ENCODE data around the gene SLC23A2. TPM values are rescaled to one million over a fixed set of nuclear protein-coding genes. Genes with fewer than 3 reads are reported as not detected.

The SLC23A2 gene
- total RNA-seq, 6 experiments from 2014 or later: 23.4 to 41.1 (median 30.5) TPM

GRCh38 chr20:4848041-4848440, 153.3 kb downstream of the SLC23A2 start:
- H3K4me1 ChIP-seq: no peaks in the 10 kb centered on the region
- H3K4me3 ChIP-seq: no peak overlapping the region
- ATAC-seq (peak in 2 of 4 donors; percentile 32 to 33), DNase-seq (peak in 1 of 3 donors; percentile 32)
- H3K9me3 ChIP-seq: no peaks in the 10 kb centered on the region
- intact Hi-C loops (cut with DNase I): no loop called here
- WGBS (ENCODE audit: insufficient coverage, low coverage, low lambda C conversion rate, missing lambda C conversion rate): 100% methylated on average over 3 of the region's 7 CpGs
- no peak overlapping the region for H3K27ac ChIP-seq
- H3K27me3 ChIP-seq: no peaks in the 10 kb centered on the region
- no peaks in the 10 kb centered on the region for H3K36me3 ChIP-seq
- TF ChIP-seq, protein P1, sequence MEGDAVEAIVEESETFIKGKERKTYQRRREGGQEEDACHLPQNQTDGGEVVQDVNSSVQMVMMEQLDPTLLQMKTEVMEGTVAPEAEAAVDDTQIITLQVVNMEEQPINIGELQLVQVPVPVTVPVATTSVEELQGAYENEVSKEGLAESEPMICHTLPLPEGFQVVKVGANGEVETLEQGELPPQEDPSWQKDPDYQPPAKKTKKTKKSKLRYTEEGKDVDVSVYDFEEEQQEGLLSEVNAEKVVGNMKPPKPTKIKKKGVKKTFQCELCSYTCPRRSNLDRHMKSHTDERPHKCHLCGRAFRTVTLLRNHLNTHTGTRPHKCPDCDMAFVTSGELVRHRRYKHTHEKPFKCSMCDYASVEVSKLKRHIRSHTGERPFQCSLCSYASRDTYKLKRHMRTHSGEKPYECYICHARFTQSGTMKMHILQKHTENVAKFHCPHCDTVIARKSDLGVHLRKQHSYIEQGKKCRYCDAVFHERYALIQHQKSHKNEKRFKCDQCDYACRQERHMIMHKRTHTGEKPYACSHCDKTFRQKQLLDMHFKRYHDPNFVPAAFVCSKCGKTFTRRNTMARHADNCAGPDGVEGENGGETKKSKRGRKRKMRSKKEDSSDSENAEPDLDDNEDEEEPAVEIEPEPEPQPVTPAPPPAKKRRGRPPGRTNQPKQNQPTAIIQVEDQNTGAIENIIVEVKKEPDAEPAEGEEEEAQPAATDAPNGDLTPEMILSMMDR (IDR thresholded peaks at IDR 0.05): no peak
- no peak for TF ChIP-seq POLR2A (IDR thresholded peaks at IDR 0.05)

- intact Hi-C loops (cut with DNase I): no loop called here
- H3K27ac ChIP-seq: no peak overlapping the region
- 86% methylated on average over 2 of the region's 2 CpGs for WGBS (ENCODE audit: insufficient coverage, low coverage, low lambda C conversion rate, missing lambda C conversion rate)
- no peaks in the 10 kb centered on the region for H3K4me1 ChIP-seq
- H3K4me3 ChIP-seq: no peak overlapping the region
- no peaks in the 10 kb centered on the region for H3K27me3 ChIP-seq
- TF ChIP-seq, protein P1 (IDR thresholded peaks at IDR 0.05): no peak
- TF ChIP-seq POLR2A (IDR thresholded peaks at IDR 0.05): no peak
- no peaks in the 10 kb centered on the region for H3K9me3 ChIP-seq
- H3K36me3 ChIP-seq: no peaks in the 10 kb centered on the region
- no peak for ATAC-seq
- no peak for DNase-seq
Measured at GRCh38 chr20:4846821-4847220, 154.5 kb downstream of the SLC23A2 start.

- WGBS (ENCODE audit: insufficient coverage, low coverage, low lambda C conversion rate, missing lambda C conversion rate): 68% methylated on average over 9 of the region's 9 CpGs
- Histone ChIP-seq H3K4me1 (no peaks in the 10 kb centered on the region), H3K9me3 (no peaks in the 10 kb centered on the region), H3K27ac (no peak overlapping the region), H3K4me3 (no peak overlapping the region), H3K27me3 (no peaks in the 10 kb centered on the region), H3K36me3 (no peaks in the 10 kb centered on the region)
- intact Hi-C loops (cut with DNase I): no loop called here
- DNase-seq: peak in 1 of 3 donors; percentile 23
- TF ChIP-seq, protein P1 (IDR thresholded peaks at IDR 0.05): no peak
- no peak for TF ChIP-seq POLR2A (IDR thresholded peaks at IDR 0.05)
- ATAC-seq: no peak
Measured at GRCh38 chr20:4844751-4845465, 156.4 kb downstream of the SLC23A2 start.

DNA sequence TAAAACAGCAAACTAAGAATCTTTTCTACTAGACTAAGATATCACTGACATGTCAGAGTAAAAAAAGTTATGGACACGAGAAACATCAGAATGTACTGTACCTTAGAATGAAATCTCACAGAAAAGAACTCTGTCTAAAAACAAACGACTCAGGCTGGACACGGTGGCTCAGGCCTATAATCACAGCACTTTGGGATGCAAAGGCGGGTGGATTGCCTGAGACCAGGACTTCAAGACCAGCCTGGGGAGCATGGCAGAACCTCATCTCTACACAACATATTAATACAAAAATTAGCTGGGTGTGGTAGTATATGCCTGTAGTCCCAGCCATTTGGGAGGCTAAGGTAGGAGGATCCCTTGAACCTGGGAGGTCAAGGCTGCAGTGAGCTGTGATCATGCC, 157.0 kb downstream of the SLC23A2 start:
- no peaks in the 10 kb centered on the region for H3K36me3 ChIP-seq
- TF ChIP-seq, protein P1 (IDR thresholded peaks at IDR 0.05): no peak
- TF ChIP-seq POLR2A (IDR thresholded peaks at IDR 0.05): no peak
- ATAC-seq (no peak), DNase-seq (peak in 1 of 3 donors; percentile 31)
- H3K27ac ChIP-seq: no peak overlapping the region
- WGBS (ENCODE audit: insufficient coverage, low coverage, low lambda C conversion rate, missing lambda C conversion rate): 74% methylated on average over 3 of the region's 4 CpGs
- no peaks in the 10 kb centered on the region for H3K9me3 ChIP-seq
- H3K4me3 ChIP-seq: no peak overlapping the region
- H3K27me3 ChIP-seq: no peaks in the 10 kb centered on the region
- intact Hi-C loops (cut with DNase I): no loop called here
- H3K4me1 ChIP-seq: no peaks in the 10 kb centered on the region
